Astrocyte (in vitro differentiated cells and primary cell): ENCODE data around the gene SPCS1. TPM values are rescaled to one million over a fixed set of nuclear protein-coding genes. Genes with fewer than 3 reads are reported as not detected.

Experiments used
- DNase-seq: peaks from one replicate; pipeline ENCODE4 v3.0.0-alpha.2; 2010; ENCODE audit warnings: low read depth
- FAIRE-seq: peaks from 2 replicates; lab custom pipeline; 2011; peaks lifted over from hg19 to GRCh38; lab: Jason Lieb, UNC
- H2AFZ ChIP-seq: 2 replicates; pipeline ENCODE4 v1.6.0; 2012; ENCODE audit warnings: low read depth, low read length, inconsistent platforms
- H3K27ac ChIP-seq: 2 replicates; pipeline ENCODE4 v1.5.1; 2011; ENCODE audit warnings: low read depth, low read length, inconsistent platforms
- H3K27me3 ChIP-seq: 2 replicates; pipeline ENCODE4 v1.6.0; 2011; ENCODE audit warnings: low read length, inconsistent platforms; ENCODE audit not compliant: insufficient read depth
- H3K36me3 ChIP-seq: 2 replicates; pipeline ENCODE4 v1.5.1; 2011; ENCODE audit warnings: low read length, inconsistent platforms; ENCODE audit not compliant: insufficient read depth
- H3K4me1 ChIP-seq: 2 replicates; pipeline ENCODE4 v1.5.1; 2011; ENCODE audit warnings: low read length, inconsistent platforms; ENCODE audit not compliant: insufficient read depth
- H3K4me2 ChIP-seq: 2 replicates; pipeline ENCODE4 v1.6.0; 2012; ENCODE audit warnings: low read length, inconsistent platforms
- H3K4me3 ChIP-seq: 2 replicates; pipeline ENCODE4 v1.5.1; 2011; ENCODE audit warnings: low read depth, mild to moderate bottlenecking, low read length, inconsistent platforms; ENCODE audit not compliant: insufficient read depth
- H3K79me2 ChIP-seq: 2 replicates; pipeline ENCODE4 v1.6.0; 2012; ENCODE audit warnings: mild to moderate bottlenecking, low read length, inconsistent platforms; ENCODE audit not compliant: insufficient read depth
- H3K9ac ChIP-seq: 2 replicates; pipeline ENCODE4 v1.6.0; 2012; ENCODE audit warnings: mild to moderate bottlenecking, low read length, inconsistent platforms
- H3K9me3 ChIP-seq: 2 replicates; pipeline ENCODE4 v1.5.1; 2012; ENCODE audit warnings: low read depth, mild to moderate bottlenecking, low read length, inconsistent platforms; ENCODE audit not compliant: insufficient read depth
- H4K20me1 ChIP-seq: 2 replicates; pipeline ENCODE4 v1.6.0; 2012; ENCODE audit warnings: low read length, inconsistent platforms; ENCODE audit not compliant: insufficient read depth
- H3K27ac Mint-ChIP-seq: one replicate; pipeline ENCODE4 v1.8.0; 2021; ENCODE audit warnings: mild to moderate bottlenecking, mixed read lengths; ENCODE audit not compliant: unreplicated experiment
- H3K27me3 Mint-ChIP-seq: one replicate; pipeline ENCODE4 v1.8.0; 2021; ENCODE audit warnings: low read depth, mixed read lengths; ENCODE audit not compliant: unreplicated experiment
- H3K36me3 Mint-ChIP-seq: one replicate; pipeline ENCODE4 v1.8.0; 2021; ENCODE audit warnings: low read depth, mixed read lengths; ENCODE audit not compliant: unreplicated experiment
- H3K4me1 Mint-ChIP-seq: one replicate; pipeline ENCODE4 v1.8.0; 2021; ENCODE audit warnings: low read depth, mixed read lengths; ENCODE audit not compliant: unreplicated experiment
- H3K4me3 Mint-ChIP-seq: one replicate; pipeline ENCODE4 v1.8.0; 2021; ENCODE audit warnings: mild to moderate bottlenecking, moderate library complexity, mixed read lengths; ENCODE audit not compliant: unreplicated experiment
- H3K9me3 Mint-ChIP-seq: one replicate; pipeline ENCODE4 v1.8.0; 2021; ENCODE audit warnings: mild to moderate bottlenecking, mixed read lengths; ENCODE audit not compliant: unreplicated experiment
- EZH2 ChIP-seq: IDR thresholded peaks from 2 replicates; pipeline ENCODE4 v1.6.1; 2012; ENCODE audit warnings: mild to moderate bottlenecking, low read length, inconsistent platforms; ENCODE audit not compliant: insufficient read depth
- total RNA-seq: library from RNA; stranded (reverse); gene quantifications from 2 replicates; pipeline ENCODE4 v1.2.1, GENCODE V29; 2021
- TF ChIP-seq, protein P1 (sequence below): IDR thresholded peaks from 2 replicates; pipeline ENCODE4 v1.5.1; 2011; ENCODE audit warnings: low read depth, mild to moderate bottlenecking, inconsistent platforms, low read length, moderate library complexity; ENCODE audit not compliant: insufficient read depth

Gene SPCS1
- total RNA-seq, 1 donor from 2014 or later = 110 TPM

DNA sequence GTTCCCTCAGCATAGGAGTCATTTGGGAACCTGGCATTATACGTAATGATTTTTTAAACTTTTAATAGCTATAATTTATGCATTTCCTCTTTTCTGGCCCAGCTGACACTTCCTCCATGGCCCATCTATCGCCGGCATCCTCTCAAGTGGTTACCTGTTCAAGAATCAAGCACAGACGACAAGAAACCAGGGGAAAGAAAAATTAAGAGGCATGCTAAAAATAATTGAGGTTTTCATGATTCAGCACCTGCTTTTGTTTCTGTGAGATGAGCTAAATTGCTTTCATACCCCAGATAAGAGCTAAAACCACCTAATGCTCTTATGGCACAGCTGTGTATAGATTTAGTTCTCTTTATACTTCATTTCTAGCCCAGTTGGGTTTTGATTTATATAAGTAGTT, 1.7 kb downstream of the SPCS1 start:
- H2AFZ ChIP-seq = no peak overlapping the region
- Mint-ChIP-seq H3K27me3 (no peaks in the 10 kb centered on the region), H3K9me3 (no peaks in the 10 kb centered on the region), H3K36me3 (peaks cover 6% of the 10 kb centered on the region), H3K4me1 (peaks cover 20% of the 10 kb centered on the region), H3K27ac (peak overlapping the region; percentile 53), H3K4me3 (peak overlapping the region; percentile 97)
- H3K79me2 ChIP-seq = peaks cover 57% of the 10 kb centered on the region
- no peaks in the 10 kb centered on the region for H3K9me3 ChIP-seq
- peaks cover 24% of the 10 kb centered on the region for H3K4me1 ChIP-seq
- peak overlapping the region; percentile 100 for H3K4me2 ChIP-seq
- H3K27ac ChIP-seq = no peak overlapping the region
- peaks cover 20% of the 10 kb centered on the region for H3K36me3 ChIP-seq
- peak overlapping the region; percentile 86 for H3K4me3 ChIP-seq
- H4K20me1 ChIP-seq = peaks cover 4% of the 10 kb centered on the region
- H3K27me3 ChIP-seq = no peaks in the 10 kb centered on the region
- H3K9ac ChIP-seq = peak overlapping the region; percentile 34
- FAIRE-seq = no peak
- TF ChIP-seq, protein P1, sequence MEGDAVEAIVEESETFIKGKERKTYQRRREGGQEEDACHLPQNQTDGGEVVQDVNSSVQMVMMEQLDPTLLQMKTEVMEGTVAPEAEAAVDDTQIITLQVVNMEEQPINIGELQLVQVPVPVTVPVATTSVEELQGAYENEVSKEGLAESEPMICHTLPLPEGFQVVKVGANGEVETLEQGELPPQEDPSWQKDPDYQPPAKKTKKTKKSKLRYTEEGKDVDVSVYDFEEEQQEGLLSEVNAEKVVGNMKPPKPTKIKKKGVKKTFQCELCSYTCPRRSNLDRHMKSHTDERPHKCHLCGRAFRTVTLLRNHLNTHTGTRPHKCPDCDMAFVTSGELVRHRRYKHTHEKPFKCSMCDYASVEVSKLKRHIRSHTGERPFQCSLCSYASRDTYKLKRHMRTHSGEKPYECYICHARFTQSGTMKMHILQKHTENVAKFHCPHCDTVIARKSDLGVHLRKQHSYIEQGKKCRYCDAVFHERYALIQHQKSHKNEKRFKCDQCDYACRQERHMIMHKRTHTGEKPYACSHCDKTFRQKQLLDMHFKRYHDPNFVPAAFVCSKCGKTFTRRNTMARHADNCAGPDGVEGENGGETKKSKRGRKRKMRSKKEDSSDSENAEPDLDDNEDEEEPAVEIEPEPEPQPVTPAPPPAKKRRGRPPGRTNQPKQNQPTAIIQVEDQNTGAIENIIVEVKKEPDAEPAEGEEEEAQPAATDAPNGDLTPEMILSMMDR = no peak
- TF ChIP-seq EZH2 = no peak
- DNase-seq = no peak

DNA sequence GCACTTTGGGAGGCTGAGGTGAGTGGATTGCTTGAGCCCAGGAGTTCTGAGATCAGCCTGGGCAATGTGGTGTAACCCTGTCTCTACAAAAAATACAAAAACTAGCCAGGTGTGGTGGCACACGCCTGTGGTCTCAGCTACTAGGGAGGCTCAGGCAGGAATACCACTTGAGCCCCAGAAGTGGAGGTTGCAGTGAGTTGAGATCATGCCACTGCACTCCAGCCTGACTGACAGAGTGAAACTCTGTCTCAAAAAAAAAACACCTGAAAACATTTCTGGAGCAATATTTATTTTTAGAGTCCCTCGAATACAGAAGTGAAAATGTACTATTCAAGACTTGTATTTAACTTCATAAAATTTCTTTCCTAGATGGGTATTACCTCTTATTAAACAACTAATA, 4.6 kb downstream of the SPCS1 start:
- H3K4me2 ChIP-seq = no peak overlapping the region
- TF ChIP-seq, protein P1 = no peak
- no peak for TF ChIP-seq EZH2
- peaks cover 8% of the 10 kb centered on the region for H3K4me1 Mint-ChIP-seq
- no peak overlapping the region for H3K9ac ChIP-seq
- H3K9me3 Mint-ChIP-seq = no peaks in the 10 kb centered on the region
- H4K20me1 ChIP-seq = peaks cover 2% of the 10 kb centered on the region
- H2AFZ ChIP-seq = no peak overlapping the region
- H3K4me1 ChIP-seq = peaks cover 14% of the 10 kb centered on the region
- H3K27ac Mint-ChIP-seq = no peak overlapping the region
- no peak overlapping the region for H3K4me3 Mint-ChIP-seq
- H3K27me3 Mint-ChIP-seq = no peaks in the 10 kb centered on the region
- peaks cover 20% of the 10 kb centered on the region for H3K36me3 ChIP-seq
- DNase-seq = no peak
- H3K4me3 ChIP-seq = no peak overlapping the region
- H3K36me3 Mint-ChIP-seq = peaks cover 7% of the 10 kb centered on the region
- peaks cover 29% of the 10 kb centered on the region for H3K79me2 ChIP-seq
- H3K27ac ChIP-seq = no peak overlapping the region
- no peaks in the 10 kb centered on the region for H3K27me3 ChIP-seq
- no peak for FAIRE-seq
- H3K9me3 ChIP-seq = no peaks in the 10 kb centered on the region

DNA sequence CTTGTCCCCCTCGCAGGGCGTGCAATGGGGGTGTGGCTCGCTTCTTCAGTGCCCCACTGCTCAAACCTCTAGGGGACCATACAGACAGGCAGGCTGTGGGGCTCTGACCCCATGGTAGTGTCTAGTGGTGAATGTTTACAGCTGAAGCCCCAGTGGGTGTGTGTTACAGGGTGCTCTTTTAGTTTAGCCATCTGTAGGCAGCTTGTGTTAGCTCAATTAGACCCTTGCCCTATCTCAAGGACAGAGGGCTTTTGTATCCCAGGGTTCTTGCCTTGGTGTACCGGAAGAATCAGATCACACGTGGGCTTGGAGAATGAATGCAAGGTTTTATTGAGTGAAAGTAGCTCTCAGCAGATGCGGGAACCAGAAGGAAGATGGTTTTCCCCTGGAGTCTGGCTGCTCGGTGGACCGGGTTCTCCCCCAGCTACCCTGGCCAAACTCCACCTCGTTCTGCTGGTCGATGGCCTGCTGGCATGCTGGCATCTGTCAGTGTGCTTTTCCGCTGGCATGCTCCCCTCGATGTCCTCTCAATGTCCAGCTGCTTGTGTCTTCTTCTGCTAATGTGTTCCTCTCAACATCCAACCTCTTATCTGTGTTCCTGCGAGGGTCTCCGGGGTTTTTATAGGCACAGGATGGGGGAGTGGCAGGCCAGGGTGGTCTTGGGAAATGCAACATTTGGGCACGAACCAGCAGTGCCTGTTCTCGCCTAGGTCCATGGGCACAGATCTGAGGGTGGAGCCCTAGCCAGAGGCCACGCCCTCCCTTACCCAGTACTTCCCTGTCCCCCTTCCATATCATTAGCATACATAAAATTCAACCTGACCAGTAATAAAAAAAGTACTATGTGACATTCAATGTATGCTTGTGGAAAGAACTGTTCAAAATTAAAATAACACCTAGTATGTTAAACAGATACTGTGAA, 6.6 kb downstream of the SPCS1 start:
- DNase-seq = no peak
- TF ChIP-seq EZH2 = no peak
- TF ChIP-seq, protein P1 = no peak

More for the DNA sequence above, 6.6 kb downstream of the SPCS1 start:
- H3K9me3 ChIP-seq = no peaks in the 10 kb centered on the region
- peaks cover 11% of the 10 kb centered on the region for H3K79me2 ChIP-seq
- no peak overlapping the region for H2AFZ ChIP-seq
- H3K36me3 ChIP-seq = peaks cover 20% of the 10 kb centered on the region
- FAIRE-seq = no peak
- H3K4me1 Mint-ChIP-seq = peaks cover 5% of the 10 kb centered on the region
- peaks cover 5% of the 10 kb centered on the region for H3K4me1 ChIP-seq
- H3K9me3 Mint-ChIP-seq = no peaks in the 10 kb centered on the region
- H3K27ac Mint-ChIP-seq = no peak overlapping the region
- H3K27me3 ChIP-seq = no peaks in the 10 kb centered on the region
- H3K27ac ChIP-seq = no peak overlapping the region
- H3K9ac ChIP-seq = no peak overlapping the region
- no peak overlapping the region for H3K4me3 Mint-ChIP-seq
- H3K4me2 ChIP-seq = no peak overlapping the region
- H4K20me1 ChIP-seq = no peaks in the 10 kb centered on the region
- no peaks in the 10 kb centered on the region for H3K27me3 Mint-ChIP-seq
- H3K4me3 ChIP-seq = no peak overlapping the region
- peaks cover 12% of the 10 kb centered on the region for H3K36me3 Mint-ChIP-seq
